Measurements from ENCODE around the gene EXOSC5.
"Not testable (repeated sequence)": the region's sequence is repeated elsewhere in the genome, so short reads cannot be mapped to it uniquely, and the experiment has no call there.

The EXOSC5 gene

GRCh38 chr19:41408846-41409245 is 11.7 kb upstream of the EXOSC5 start:
- DNase-seq (ENCODE audit: insufficient read length, low spot score), result not testable (repeated sequence)

GRCh38 chr19:41408256-41408655 is 11.1 kb upstream of the EXOSC5 start:
- FAIRE-seq (no peak), DNase-seq (ENCODE audit: insufficient read length, low spot score) (no peak)

More at GRCh38 chr19:41408846-41409245, 11.7 kb upstream of the EXOSC5 start:
- FAIRE-seq, result not testable (repeated sequence)

GRCh38 chr19:41407271-41407670 is 10.1 kb upstream of the EXOSC5 start:
- DNase-seq (ENCODE audit: insufficient read length, low spot score) (no peak), FAIRE-seq (no peak)

- DNase-seq (ENCODE audit: insufficient read length, low spot score), result no peak
Observed at GRCh38 chr19:41405776-41406175, 8.6 kb upstream of the EXOSC5 start.

GRCh38 chr19:41403181-41403970 is 6.2 kb upstream of the EXOSC5 start:
- DNase-seq (ENCODE audit: insufficient read length, low spot score) (no peak), FAIRE-seq (no peak)

More at GRCh38 chr19:41405776-41406175, 8.6 kb upstream of the EXOSC5 start:
- FAIRE-seq, result no peak

- FAIRE-seq (no peak), DNase-seq (ENCODE audit: insufficient read length, low spot score) (no peak)
Observed at GRCh38 chr19:41402010-41402409, 4.9 kb upstream of the EXOSC5 start.

DNA sequence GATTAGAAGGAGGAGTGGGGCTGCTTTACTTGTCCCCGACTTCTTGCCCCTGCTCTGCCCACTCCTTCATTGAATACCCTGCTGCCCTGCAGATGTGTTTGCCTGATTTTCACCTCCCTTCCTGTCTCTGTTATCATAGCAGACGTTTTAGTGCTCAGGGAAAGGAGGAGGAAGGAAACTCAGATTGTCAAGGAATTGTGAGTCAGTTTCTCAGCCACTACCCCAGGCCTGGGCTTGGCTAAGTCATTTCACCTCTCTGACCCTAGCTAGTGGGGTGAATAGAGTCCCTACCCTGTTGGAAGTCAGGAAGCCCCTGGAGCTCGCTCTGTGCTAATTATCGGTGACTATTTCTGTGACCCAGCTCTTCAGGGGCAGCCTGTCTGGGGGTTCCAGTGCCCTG is 4.3 kb upstream of the EXOSC5 start:
- DNase-seq (ENCODE audit: insufficient read length, low spot score) (no peak), FAIRE-seq (no peak)

DNA sequence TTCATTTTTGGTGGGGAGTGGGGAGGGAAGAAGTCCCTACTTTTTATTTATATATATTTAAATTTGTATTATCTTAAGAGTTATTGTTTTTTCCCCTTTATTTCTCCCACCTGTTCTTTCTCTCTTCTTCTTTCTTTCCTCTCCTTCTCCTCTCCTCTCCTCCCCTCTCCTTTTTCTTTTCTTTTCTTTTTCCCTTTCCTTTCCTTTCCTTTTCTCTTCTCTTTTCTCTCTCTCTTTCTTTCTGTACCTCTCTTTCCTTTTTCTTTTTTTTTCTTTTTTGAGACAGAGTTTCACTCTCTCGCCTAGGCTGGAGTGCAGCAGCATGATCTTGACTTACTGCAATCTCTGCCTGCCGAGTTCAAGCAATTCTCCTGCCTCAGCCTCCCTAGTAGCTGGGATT is 2.4 kb upstream of the EXOSC5 start:
- FAIRE-seq (no peak), DNase-seq (ENCODE audit: insufficient read length, low spot score) (no peak)

DNA sequence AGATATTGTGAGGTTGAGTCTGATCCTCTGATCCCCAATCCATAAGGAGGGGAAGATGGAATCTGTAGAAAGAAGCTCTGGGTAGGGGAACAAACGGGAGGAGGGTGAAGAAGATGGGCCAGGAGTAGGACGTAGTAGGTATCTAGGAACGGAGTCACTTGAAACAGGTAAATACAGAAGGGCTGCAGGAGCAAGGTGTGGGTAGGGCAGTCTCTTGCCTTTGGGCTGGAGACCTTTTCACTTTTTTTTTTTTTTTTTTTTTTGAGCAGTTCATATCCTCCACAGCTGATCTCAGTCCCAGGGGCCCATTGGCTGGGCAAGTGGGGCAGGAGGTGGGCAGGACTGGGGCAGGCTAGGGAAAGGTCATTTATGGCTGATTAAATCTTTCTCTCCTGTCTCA is 1.9 kb upstream of the EXOSC5 start:
- DNase-seq (ENCODE audit: insufficient read length, low spot score) (no peak), FAIRE-seq (no peak)

DNA sequence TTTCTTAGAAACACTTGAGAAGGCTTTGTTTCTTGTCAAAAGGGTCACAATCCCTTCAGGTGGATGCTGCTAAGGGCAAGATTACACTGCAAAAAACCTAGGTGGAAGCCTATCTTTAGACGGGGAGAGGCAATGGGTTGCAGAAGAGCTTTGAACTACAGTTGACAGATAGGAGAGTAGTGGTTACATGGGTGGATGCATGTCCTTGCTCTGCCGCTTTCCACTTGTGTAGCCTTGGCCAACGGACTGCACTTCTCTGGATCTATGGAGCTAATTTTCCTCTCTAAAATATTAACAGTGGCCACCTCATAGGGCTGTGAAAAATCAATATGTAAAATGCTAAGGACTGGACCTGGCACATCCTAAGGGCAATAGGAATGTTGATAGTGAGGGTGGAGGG is 1.4 kb upstream of the EXOSC5 start:
- no peak for FAIRE-seq
- no peak for DNase-seq (ENCODE audit: insufficient read length, low spot score)

- no peak for DNase-seq (ENCODE audit: insufficient read length, low spot score)
- no peak for FAIRE-seq
Observed at GRCh38 chr19:41398050-41398418, 875 bp upstream of the EXOSC5 start.

DNA sequence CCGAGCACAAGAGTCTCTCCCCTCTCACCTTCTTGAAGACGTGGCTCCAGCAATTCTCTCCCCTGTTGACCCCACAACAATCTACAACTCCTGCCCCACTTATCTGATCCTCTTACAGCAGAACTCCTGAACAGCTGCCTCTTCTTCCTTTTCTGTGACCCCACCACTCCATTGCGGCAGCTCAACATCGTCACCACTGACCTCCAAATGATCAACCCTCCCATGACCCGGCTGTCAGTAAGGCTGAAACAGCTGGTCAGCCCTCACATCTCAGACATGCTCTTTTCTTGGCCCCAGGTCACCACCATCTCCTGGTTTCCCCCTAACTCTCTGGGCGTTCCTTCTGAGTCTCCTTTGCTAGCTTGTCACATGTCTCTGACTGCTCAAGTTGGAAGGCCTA is 1.8 kb downstream of the EXOSC5 start:
- DNase-seq (ENCODE audit: insufficient read length, low spot score) (no peak), FAIRE-seq (no peak)

DNA sequence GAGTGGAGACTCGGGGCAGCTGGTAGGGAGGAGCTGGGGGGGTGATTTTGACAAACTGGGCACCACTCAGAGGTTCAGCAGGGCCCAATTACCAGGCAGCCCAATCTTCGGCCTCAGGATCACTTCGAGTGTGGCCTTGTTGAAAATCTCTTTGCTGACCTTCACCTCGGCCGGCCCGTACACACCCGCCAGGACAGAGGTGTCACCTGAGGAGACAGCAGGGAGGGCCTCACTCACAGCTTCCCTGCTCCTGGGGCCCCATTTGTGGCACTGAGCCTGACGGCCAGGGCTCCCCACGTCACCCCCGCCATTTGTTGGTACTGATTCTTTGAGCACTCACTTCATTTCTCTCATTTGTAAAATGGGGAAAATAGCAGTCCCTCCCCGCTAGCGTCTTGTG is 4.4 kb downstream of the EXOSC5 start:
- no peak for FAIRE-seq

DNA sequence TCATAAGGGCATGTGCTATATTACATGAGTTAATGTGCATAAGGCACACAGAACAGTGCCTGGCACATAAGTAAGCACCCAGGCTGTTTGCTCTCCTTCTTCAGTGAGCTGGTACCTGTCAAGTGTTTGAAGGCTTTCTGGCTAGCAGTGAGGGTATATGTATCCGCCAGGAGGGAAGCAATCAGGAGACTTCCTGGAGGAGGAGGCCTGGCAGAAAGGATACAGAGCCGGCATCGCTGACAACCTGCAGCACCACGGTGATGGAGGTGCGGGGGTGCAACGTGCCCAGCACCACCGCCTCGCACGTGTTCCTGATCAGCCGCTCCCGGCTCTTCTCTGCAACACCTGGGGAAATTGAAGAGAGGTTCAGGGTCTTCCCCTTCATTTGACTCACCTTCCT is 5.5 kb downstream of the EXOSC5 start:
- FAIRE-seq (no peak), DNase-seq (ENCODE audit: insufficient read length, low spot score) (no peak)

More for the DNA sequence above, 4.4 kb downstream of the EXOSC5 start:
- DNase-seq (ENCODE audit: insufficient read length, low spot score), result no peak

GRCh38 chr19:41386442-41386841 is 10.7 kb downstream of the EXOSC5 start:
- DNase-seq (ENCODE audit: insufficient read length, low spot score), result no peak
- FAIRE-seq, result no peak

- FAIRE-seq, result no peak
- DNase-seq (ENCODE audit: insufficient read length, low spot score), result no peak
Observed at GRCh38 chr19:41384351-41384750, 12.8 kb downstream of the EXOSC5 start.

GRCh38 chr19:41381536-41381935 is 15.6 kb downstream of the EXOSC5 start:
- not testable (repeated sequence) for DNase-seq (ENCODE audit: insufficient read length, low spot score); FAIRE-seq

DNA sequence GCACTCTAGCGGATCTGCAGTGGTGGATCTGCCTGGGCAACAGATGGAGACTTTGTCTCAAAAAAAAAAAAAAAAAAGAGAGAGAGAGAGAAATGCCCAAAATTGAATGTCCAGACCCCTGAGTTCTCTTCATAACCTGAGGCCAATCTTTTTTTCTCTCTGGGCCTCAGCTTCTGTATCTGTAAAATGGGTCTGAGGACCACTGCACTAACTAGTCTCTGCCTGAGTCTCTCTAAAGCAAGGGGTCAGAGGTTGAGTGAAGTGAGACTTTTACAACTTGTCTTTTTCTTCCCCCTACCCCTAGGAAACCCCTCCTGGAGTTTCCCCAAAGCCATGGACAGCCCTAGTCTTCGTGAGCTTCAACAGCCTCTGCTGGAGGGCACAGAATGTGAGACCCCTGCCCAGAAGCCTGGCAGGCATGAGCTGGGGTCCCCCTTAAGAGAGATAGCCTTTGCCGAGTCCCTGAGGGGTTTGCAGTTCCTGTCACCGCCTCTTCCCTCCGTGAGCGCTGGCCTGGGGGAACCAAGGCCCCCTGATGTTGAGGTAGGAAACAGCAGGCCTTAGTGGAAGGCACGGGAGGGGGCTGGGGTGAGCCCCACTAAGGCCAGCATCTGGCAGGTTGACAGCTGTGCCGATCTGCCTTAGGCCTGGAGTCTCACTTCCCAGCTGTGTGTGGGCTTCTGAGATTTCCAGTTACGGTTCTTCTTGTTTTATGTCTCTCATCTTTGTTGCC is 19.0 kb downstream of the EXOSC5 start:
- no peak for FAIRE-seq

GRCh38 chr19:41376998-41377365 is 20.2 kb downstream of the EXOSC5 start:
- peak; percentile 70 for FAIRE-seq
- no peak for DNase-seq (ENCODE audit: insufficient read length, low spot score)

More for the DNA sequence above, 19.0 kb downstream of the EXOSC5 start:
- no peak for DNase-seq (ENCODE audit: insufficient read length, low spot score)

- FAIRE-seq (peak; percentile 31), DNase-seq (ENCODE audit: insufficient read length, low spot score) (peak; percentile 35)
Observed at GRCh38 chr19:41376241-41376997, 20.7 kb downstream of the EXOSC5 start, which contains the start of gene TMEM91. Gene TMEM91 (plus strand): TSS chr19:41376533. CDS start chr19:41378310, 1,777 bp downstream.

GRCh38 chr19:41373993-41374392 is 23.2 kb downstream of the EXOSC5 start:
- peak; percentile 31 for DNase-seq (ENCODE audit: insufficient read length, low spot score)
- FAIRE-seq, result no peak

Data from HTR-8/SVneo (cell line).